ENCODE data around the gene TEAD4.

Gene TEAD4

GRCh38 chr12:2941524-2941923 lies 17.7 kb upstream of the TEAD4 start:
- no peak overlapping the region for H3K4me3 ChIP-seq (ENCODE audit: low read length)
- TF ChIP-seq CTCF (conservative IDR thresholded peaks at IDR 0.05; ENCODE audit: low read depth, low read length) = no peak
- no peak for DNase-seq (ENCODE audit: low read depth)

- peak; percentile 89 for TF ChIP-seq CTCF (conservative IDR thresholded peaks at IDR 0.05; ENCODE audit: low read depth, low read length)
- H3K4me3 ChIP-seq (ENCODE audit: low read length) = peak overlapping the region; percentile 7
- no peak for DNase-seq (ENCODE audit: low read depth)
Measured at GRCh38 chr12:2944401-2945047, 14.7 kb upstream of the TEAD4 start.

GRCh38 chr12:2949411-2949810 lies 9.8 kb upstream of the TEAD4 start:
- no peak for DNase-seq (ENCODE audit: low read depth)
- no peak for TF ChIP-seq CTCF (conservative IDR thresholded peaks at IDR 0.05; ENCODE audit: low read depth, low read length)
- no peak overlapping the region for H3K4me3 ChIP-seq (ENCODE audit: low read length)

- no peak for TF ChIP-seq CTCF (conservative IDR thresholded peaks at IDR 0.05; ENCODE audit: low read depth, low read length)
- H3K4me3 ChIP-seq (ENCODE audit: low read length) = no peak overlapping the region
- no peak for DNase-seq (ENCODE audit: low read depth)
Measured at GRCh38 chr12:2955888-2956287, 3.3 kb upstream of the TEAD4 start.

- H3K4me3 ChIP-seq (ENCODE audit: low read length) = peak overlapping the region; percentile 64
Measured at GRCh38 chr12:2957816-2958431, 1.3 kb upstream of the TEAD4 start.

GRCh38 chr12:2958432-2959191 lies 585 bp upstream of the TEAD4 start:
- DNase-seq (ENCODE audit: low read depth) = no peak
- no peak for TF ChIP-seq CTCF (conservative IDR thresholded peaks at IDR 0.05; ENCODE audit: low read depth, low read length)
- peak overlapping the region; percentile 64 for H3K4me3 ChIP-seq (ENCODE audit: low read length)

More at GRCh38 chr12:2957816-2958431, 1.3 kb upstream of the TEAD4 start:
- no peak for DNase-seq (ENCODE audit: low read depth)
- no peak for TF ChIP-seq CTCF (conservative IDR thresholded peaks at IDR 0.05; ENCODE audit: low read depth, low read length)
